Activated T-cell treated with anti-CD3 and anti-CD28 coated beads, Interleukin-2, amount 50 U/mL, for 72 hours (primary cell): ENCODE results near the gene LHX3. TPM values are rescaled to one million over a fixed set of nuclear protein-coding genes. Genes with fewer than 3 reads are reported as not detected.

ENCODE experiments used
- ATAC-seq, 2 donors: fragments of 150-1000 bp; cut with Tn5 transposase; replicated peaks in 1 of 2; 2 replicates each; pipeline ENCODE4 v1.10.0; 2021; ENCODE audit warnings: moderate library complexity in 2 of 2, mild to moderate bottlenecking in 1 of 2
- DNase-seq, 2 donors: peaks; one replicate each; pipeline ENCODE4 v3.0.0; 2021 to 2022; ENCODE audit warnings: mixed read lengths in 1 of 2
- H3K27ac Mint-ChIP-seq: one replicate; pipeline ENCODE4 v1.8.0; 2022; ENCODE audit warnings: mild to moderate bottlenecking, moderate library complexity, mixed read lengths
- H3K27me3 Mint-ChIP-seq: one replicate; pipeline ENCODE4 v1.8.0; 2022; ENCODE audit warnings: low read depth, mixed read lengths
- H3K36me3 Mint-ChIP-seq, 2 donors: one replicate each; pipeline ENCODE4 v1.8.0; 2022; ENCODE audit warnings: mixed read lengths in 2 of 2, mild to moderate bottlenecking in 1 of 2; ENCODE audit not compliant: insufficient read depth in 2 of 2
- H3K4me1 Mint-ChIP-seq: one replicate; pipeline ENCODE4 v1.8.0; 2022; ENCODE audit warnings: low read depth, mixed read lengths
- H3K4me3 Mint-ChIP-seq, 2 donors: one replicate each; pipeline ENCODE4 v1.8.0; 2022; ENCODE audit warnings: mild to moderate bottlenecking in 2 of 2, mixed read lengths in 2 of 2, moderate library complexity in 2 of 2
- H3K9me3 Mint-ChIP-seq, 2 donors: one replicate each; pipeline ENCODE4 v1.8.0; 2022; ENCODE audit warnings: mixed read lengths in 2 of 2
- total RNA-seq, 2 donors: library from RNA; stranded (reverse); gene quantifications; one replicate each; pipeline ENCODE4 v1.2.3, GENCODE V29; 2022

The LHX3 gene
- total RNA-seq, 2 donors from 2014 or later: 0.17 TPM; not detected in 1

GRCh38 chr9:136178061-136178772, 26.7 kb downstream of the LHX3 start:
- Mint-ChIP-seq H3K27me3 (no peaks in the 10 kb centered on the region), H3K36me3 (no peaks in the 10 kb centered on the region), H3K9me3 (no peaks in the 10 kb centered on the region), H3K4me1 (no peaks in the 10 kb centered on the region), H3K4me3 (no peak overlapping the region), H3K27ac (no peak overlapping the region)
- DNase-seq: no peak
- ATAC-seq: no peak

- no peaks in the 10 kb centered on the region for H3K27me3 Mint-ChIP-seq
- H3K36me3 Mint-ChIP-seq: no peaks in the 10 kb centered on the region
- H3K4me1 Mint-ChIP-seq: no peaks in the 10 kb centered on the region
These were observed 27.7 kb downstream of the LHX3 start for GRCh38 chr9:136177224-136177623.

GRCh38 chr9:136175616-136176197, 29.2 kb downstream of the LHX3 start:
- Mint-ChIP-seq H3K27me3 (no peaks in the 10 kb centered on the region), H3K27ac (no peak overlapping the region), H3K4me1 (no peaks in the 10 kb centered on the region), H3K4me3 (no peak overlapping the region), H3K9me3 (no peaks in the 10 kb centered on the region), H3K36me3 (no peaks in the 10 kb centered on the region)
- no peak for DNase-seq
- ATAC-seq: no peak

More at GRCh38 chr9:136177224-136177623, 27.7 kb downstream of the LHX3 start:
- DNase-seq (no peak), ATAC-seq (no peak)
- Mint-ChIP-seq H3K4me3 (no peak overlapping the region), H3K27ac (no peak overlapping the region), H3K9me3 (no peaks in the 10 kb centered on the region)

GRCh38 chr9:136174779-136175615, 29.9 kb downstream of the LHX3 start:
- no peak for ATAC-seq
- H3K27ac Mint-ChIP-seq: no peak overlapping the region
- H3K9me3 Mint-ChIP-seq: no peaks in the 10 kb centered on the region
- H3K27me3 Mint-ChIP-seq: no peaks in the 10 kb centered on the region
- no peaks in the 10 kb centered on the region for H3K36me3 Mint-ChIP-seq
- H3K4me3 Mint-ChIP-seq: no peak overlapping the region
- no peak for DNase-seq
- no peaks in the 10 kb centered on the region for H3K4me1 Mint-ChIP-seq

GRCh38 chr9:136173648-136174290, 31.2 kb downstream of the LHX3 start:
- Mint-ChIP-seq H3K27me3 (peaks cover 6% of the 10 kb centered on the region), H3K4me3 (no peak overlapping the region), H3K9me3 (no peaks in the 10 kb centered on the region), H3K4me1 (no peaks in the 10 kb centered on the region), H3K27ac (no peak overlapping the region), H3K36me3 (no peaks in the 10 kb centered on the region)
- ATAC-seq (no peak), DNase-seq (no peak)

GRCh38 chr9:136172412-136173079, 32.4 kb downstream of the LHX3 start:
- peaks cover 6% of the 10 kb centered on the region for H3K27me3 Mint-ChIP-seq
- no peak overlapping the region for H3K4me3 Mint-ChIP-seq
- no peak overlapping the region for H3K27ac Mint-ChIP-seq
- no peaks in the 10 kb centered on the region for H3K36me3 Mint-ChIP-seq
- DNase-seq: no peak
- no peak for ATAC-seq
- no peaks in the 10 kb centered on the region for H3K9me3 Mint-ChIP-seq
- no peaks in the 10 kb centered on the region for H3K4me1 Mint-ChIP-seq

GRCh38 chr9:136171801-136172411, 33.0 kb downstream of the LHX3 start:
- H3K9me3 Mint-ChIP-seq: no peaks in the 10 kb centered on the region
- H3K4me1 Mint-ChIP-seq: no peaks in the 10 kb centered on the region

GRCh38 chr9:136171009-136171800, 33.7 kb downstream of the LHX3 start:
- no peak overlapping the region for H3K4me3 Mint-ChIP-seq
- H3K27me3 Mint-ChIP-seq: peaks cover 6% of the 10 kb centered on the region
- no peak for ATAC-seq
- H3K4me1 Mint-ChIP-seq: no peaks in the 10 kb centered on the region
- no peaks in the 10 kb centered on the region for H3K36me3 Mint-ChIP-seq
- DNase-seq: no peak
- no peaks in the 10 kb centered on the region for H3K9me3 Mint-ChIP-seq
- H3K27ac Mint-ChIP-seq: no peak overlapping the region

More at GRCh38 chr9:136171801-136172411, 33.0 kb downstream of the LHX3 start:
- Mint-ChIP-seq H3K27ac (no peak overlapping the region), H3K36me3 (no peaks in the 10 kb centered on the region), H3K4me3 (no peak overlapping the region), H3K27me3 (peaks cover 6% of the 10 kb centered on the region)
- ATAC-seq (no peak), DNase-seq (no peak)

- no peak overlapping the region for H3K4me3 Mint-ChIP-seq
- no peaks in the 10 kb centered on the region for H3K9me3 Mint-ChIP-seq
- H3K27me3 Mint-ChIP-seq: peaks cover 6% of the 10 kb centered on the region
- peak; percentile 64 to 74 for DNase-seq
- no peaks in the 10 kb centered on the region for H3K4me1 Mint-ChIP-seq
- no peaks in the 10 kb centered on the region for H3K36me3 Mint-ChIP-seq
- H3K27ac Mint-ChIP-seq: no peak overlapping the region
- peak; percentile 79 to 84 for ATAC-seq
These were observed 34.7 kb downstream of the LHX3 start for GRCh38 chr9:136170006-136170901.

- peaks cover 6% of the 10 kb centered on the region for H3K27me3 Mint-ChIP-seq
These were observed 35.4 kb downstream of the LHX3 start for GRCh38 chr9:136169495-136169894.

GRCh38 chr9:136163248-136163850, 41.6 kb downstream of the LHX3 start:
- Mint-ChIP-seq H3K9me3 (peaks cover 0 to 1% of the 10 kb centered on the region in 2 donors), H3K4me3 (no peak overlapping the region), H3K36me3 (peaks cover 0 to 1% of the 10 kb centered on the region in 2 donors), H3K4me1 (no peaks in the 10 kb centered on the region), H3K27ac (no peak overlapping the region), H3K27me3 (no peaks in the 10 kb centered on the region)
- DNase-seq: no peak
- ATAC-seq: no peak

More at GRCh38 chr9:136169495-136169894, 35.4 kb downstream of the LHX3 start:
- DNase-seq: no peak
- Mint-ChIP-seq H3K9me3 (no peaks in the 10 kb centered on the region), H3K27ac (no peak overlapping the region), H3K4me3 (no peak overlapping the region), H3K4me1 (no peaks in the 10 kb centered on the region), H3K36me3 (no peaks in the 10 kb centered on the region)
- ATAC-seq: no peak
